Endothelial cell of umbilical vein (primary cell): ENCODE data around the gene COL5A1. TPM values are rescaled to one million over a fixed set of nuclear protein-coding genes. Genes with fewer than 3 reads are reported as not detected.

Experiments used
- BruUV-seq: library from RNA; stranded (reverse); fragments of 400-500 nt; replicated peaks from 2 replicates; lab custom pipeline; 2021; lab: Mats Ljungman, UMichigan
- CTCF ChIA-PET: fragments of 300-600, 350-600 bp; sonication (Branson Sonifier 250); formaldehyde crosslinking; loops from one replicate; lab custom pipeline; 2021; ENCODE audit warnings: antibody characterized with exemption, inconsistent platforms; lab: Charles Lee
- POLR2A ChIA-PET: fragments of 300-600, 350-600 bp; sonication (Branson Sonifier 250); formaldehyde crosslinking; loops from one replicate; lab custom pipeline; 2021; ENCODE audit warnings: antibody characterized with exemption, inconsistent platforms; lab: Charles Lee
- DNase-seq: peaks from one replicate; pipeline ENCODE4 v3.0.0-alpha.2; 2011; ENCODE audit warnings: low read depth, low spot score
- FAIRE-seq: peaks from 2 replicates; lab custom pipeline; 2011; peaks lifted over from hg19 to GRCh38; lab: Jason Lieb, UNC
- H2AFZ ChIP-seq: 2 replicates; pipeline ENCODE4 v1.6.0; 2012; ENCODE audit warnings: low read depth, low read length, control low read depth, inconsistent platforms
- H3K27ac ChIP-seq: 2 replicates; pipeline ENCODE4 v1.5.1; 2011; ENCODE audit warnings: low read depth, mild to moderate bottlenecking, control low read depth, low read length, moderate library complexity; ENCODE audit not compliant: insufficient read depth
- H3K27me3 ChIP-seq, 2 experiments: 2 replicates each; pipeline versions ENCODE4 v1.6.0 to v1.6.1; 2011; ENCODE audit warnings: low read length in 2 of 2, mixed read lengths in 1 of 2; ENCODE audit not compliant: control insufficient read depth in 2 of 2, insufficient read depth in 2 of 2
- H3K36me3 ChIP-seq, 2 experiments: 2 replicates in 1 of 2; 3 replicates in 1 of 2; pipeline ENCODE4 v1.5.1; 2011; ENCODE audit warnings: low read length in 2 of 2, mild to moderate bottlenecking in 1 of 2, moderate library complexity in 1 of 2; ENCODE audit not compliant: control insufficient read depth in 2 of 2, insufficient read depth in 2 of 2; ENCODE audit errors: extremely low read depth in 1 of 2
- H3K4me1 ChIP-seq: 3 replicates; pipeline ENCODE4 v1.5.1; 2011; ENCODE audit warnings: mild to moderate bottlenecking, low read length; ENCODE audit not compliant: control insufficient read depth, insufficient read depth; ENCODE audit errors: extremely low read depth
- H3K4me2 ChIP-seq: 2 replicates; pipeline ENCODE4 v1.6.1; 2011; ENCODE audit warnings: low read length, control low read depth, mixed read lengths; ENCODE audit not compliant: insufficient read depth
- H3K4me3 ChIP-seq, 3 experiments: fragments of 200-600 bp in 1 of 3; sonication (generic), shearing (Covaris generic) in 1 of 3; replicated peaks in 1 of 3; 2 replicates each; pipeline ENCODE4 v1.5.1; 2011 to 2016; ENCODE audit warnings: control low read depth in 3 of 3, low read length in 3 of 3, mild to moderate bottlenecking in 2 of 3, inconsistent platforms in 1 of 3, low read depth in 1 of 3, moderate library complexity in 1 of 3; ENCODE audit not compliant: insufficient read depth in 1 of 3
- H3K79me2 ChIP-seq: 2 replicates; pipeline ENCODE4 v1.6.0; 2012; ENCODE audit warnings: low read length, inconsistent platforms; ENCODE audit not compliant: control insufficient read depth, insufficient read depth
- H3K9ac ChIP-seq: replicated peaks from 2 replicates; pipeline ENCODE3; 2011; ENCODE audit warnings: low read length, control low read depth; ENCODE audit not compliant: insufficient read depth; ENCODE audit errors: extremely low read depth
- H3K9me1 ChIP-seq: replicated peaks from 3 replicates; pipeline ENCODE4 v1.6.0; 2011; ENCODE audit warnings: mild to moderate bottlenecking, low read length; ENCODE audit not compliant: control insufficient read depth, insufficient read depth; ENCODE audit errors: extremely low read depth
- H3K9me3 ChIP-seq: replicated peaks from 2 replicates; pipeline ENCODE4 v1.5.1; 2012; ENCODE audit warnings: low read length, inconsistent platforms; ENCODE audit not compliant: control insufficient read depth, insufficient read depth
- H4K20me1 ChIP-seq: replicated peaks from 2 replicates; pipeline ENCODE3; 2011; ENCODE audit warnings: mild to moderate bottlenecking, low read length; ENCODE audit not compliant: control insufficient read depth, insufficient read depth; ENCODE audit errors: extremely low read depth
- EZH2 ChIP-seq: IDR thresholded peaks from 2 replicates; pipeline ENCODE4 v1.6.1; 2012; ENCODE audit warnings: borderline replicate concordance, low read depth, mild to moderate bottlenecking, moderate library complexity, low read length, inconsistent platforms; ENCODE audit not compliant: severe bottlenecking
- FOS ChIP-seq: IDR thresholded peaks from 2 replicates; pipeline ENCODE4 v1.6.1; 2011; ENCODE audit warnings: mild to moderate bottlenecking, low read length, moderate library complexity, borderline replicate concordance; ENCODE audit not compliant: insufficient read depth
- GATA2 ChIP-seq: IDR thresholded peaks from 2 replicates; pipeline ENCODE4 v1.7.0; 2011; ENCODE audit warnings: low read depth, mild to moderate bottlenecking, moderate library complexity, mixed read lengths, low read length; ENCODE audit not compliant: insufficient read length, insufficient read depth
- JUN ChIP-seq: IDR thresholded peaks from 2 replicates; pipeline ENCODE4 v1.6.1; 2011; ENCODE audit warnings: borderline replicate concordance, low read depth; ENCODE audit not compliant: insufficient read length, insufficient read depth
- MYC ChIP-seq: IDR thresholded peaks from one replicate; pipeline ENCODE4 v1.6.1; 2011; ENCODE audit warnings: mild to moderate bottlenecking, low read depth, low read length
- POLR2A ChIP-seq: IDR thresholded peaks from 2 replicates; pipeline ENCODE4 v1.6.1; 2012; ENCODE audit warnings: low read depth, mild to moderate bottlenecking, control low read depth, low read length
- POLR2AphosphoS5 ChIP-seq: IDR thresholded peaks from 2 replicates; pipeline ENCODE4 v1.6.1; 2012; ENCODE audit warnings: low read depth, mild to moderate bottlenecking, control low read depth, low read length, moderate library complexity; ENCODE audit not compliant: insufficient read depth
- dilution Hi-C: fragments of 300-500 bp; cut with MboI; formaldehyde crosslinking; loops from one replicate; pipeline ENCODE4 v1.15.0; 2019; ENCODE audit warnings: low sequenced_read_pairs; ENCODE audit not compliant: extremely low pct_ligation_motif_present
- intact Hi-C: fragments of 100-400 bp; cut with micrococcal nuclease; formaldehyde crosslinking; loops from one replicate; pipeline ENCODE4 v1.10.0; 2022
- polyA plus RNA-seq, 4 experiments: library from polyadenylated mRNA; depleted of rRNA in 3 of 4; stranded (reverse) in 3 of 4; unstranded in 1 of 4; fragments of >200 nt; gene quantifications; 2 replicates each; pipeline versions ENCODE4 v1.2.1 to v1.2.3, GENCODE V29; 2011 to 2012; ENCODE audit warnings: missing spikeins in 1 of 4
- total RNA-seq: library from RNA; stranded (reverse); gene quantifications from 2 replicates; pipeline ENCODE4 v1.2.3, GENCODE V29; 2021
- TF ChIP-seq, protein P1 (sequence below), 2 donors: IDR thresholded peaks; 1 replicate in 1 of 2; 2 replicates in 1 of 2; pipeline ENCODE4 v1.5.1; 2011; ENCODE audit warnings: low read length in 2 of 2, mild to moderate bottlenecking in 2 of 2, moderate library complexity in 2 of 2, control low read depth in 1 of 2, inconsistent platforms in 1 of 2, low read depth in 1 of 2; ENCODE audit not compliant: insufficient read depth in 1 of 2; ENCODE audit errors: extremely low read depth in 1 of 2
- TF ChIP-seq, protein P2 (sequence below): IDR thresholded peaks from 2 replicates; pipeline ENCODE4 v1.6.1; 2011; ENCODE audit not compliant: insufficient read depth, insufficient read length

Gene COL5A1
- total and polyA plus RNA-seq, 2 donors (not counting 3 experiments of a cell fraction or from before 2014, with no cell fraction given): 97.4 to 175 TPM

DNA sequence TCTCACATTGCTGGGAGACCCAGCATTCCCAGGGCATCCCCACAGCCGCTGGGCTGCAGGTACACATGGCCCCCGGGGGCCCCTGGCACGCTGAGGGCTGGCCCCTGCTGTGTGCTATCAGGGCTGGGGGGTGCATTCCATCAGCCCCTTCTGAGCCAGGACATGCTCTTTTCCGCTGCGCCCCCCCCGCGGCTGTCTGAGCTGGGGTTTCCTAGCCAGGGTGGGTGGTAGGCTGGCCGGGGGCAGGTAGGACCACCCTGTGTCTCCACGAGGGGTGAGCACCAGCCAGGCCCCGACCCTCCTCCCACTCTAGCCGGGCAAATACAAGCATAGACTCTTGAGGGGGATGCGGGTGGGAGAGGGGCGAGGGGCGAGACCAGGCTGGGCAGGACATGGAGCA is 180.9 kb downstream of the COL5A1 start:
- Histone ChIP-seq H3K9me3 (no peaks in the 10 kb centered on the region), H3K9me1 (no peaks in the 10 kb centered on the region), H2AFZ (no peak overlapping the region), H3K4me1 (no peaks in the 10 kb centered on the region), H4K20me1 (no peaks in the 10 kb centered on the region), H3K4me2 (no peak overlapping the region), H3K4me3 (no peak overlapping the region), H3K27ac (no peak overlapping the region), H3K27me3 (no peaks in the 10 kb centered on the region), H3K9ac (no peak overlapping the region), H3K79me2 (no peaks in the 10 kb centered on the region), H3K36me3 (peaks cover 4 to 46% of the 10 kb centered on the region in 2 experiments)
- intact Hi-C loops (no loop called here), dilution Hi-C loops (no loop called here)
- CTCF ChIA-PET: no interaction called here
- POLR2A ChIA-PET: no interaction called here
- FAIRE-seq (no peak), DNase-seq (no peak)
- BruUV-seq: no TSS peak
- TF ChIP-seq POLR2A: no peak
- TF ChIP-seq FOS: no peak
- TF ChIP-seq, protein P1, sequence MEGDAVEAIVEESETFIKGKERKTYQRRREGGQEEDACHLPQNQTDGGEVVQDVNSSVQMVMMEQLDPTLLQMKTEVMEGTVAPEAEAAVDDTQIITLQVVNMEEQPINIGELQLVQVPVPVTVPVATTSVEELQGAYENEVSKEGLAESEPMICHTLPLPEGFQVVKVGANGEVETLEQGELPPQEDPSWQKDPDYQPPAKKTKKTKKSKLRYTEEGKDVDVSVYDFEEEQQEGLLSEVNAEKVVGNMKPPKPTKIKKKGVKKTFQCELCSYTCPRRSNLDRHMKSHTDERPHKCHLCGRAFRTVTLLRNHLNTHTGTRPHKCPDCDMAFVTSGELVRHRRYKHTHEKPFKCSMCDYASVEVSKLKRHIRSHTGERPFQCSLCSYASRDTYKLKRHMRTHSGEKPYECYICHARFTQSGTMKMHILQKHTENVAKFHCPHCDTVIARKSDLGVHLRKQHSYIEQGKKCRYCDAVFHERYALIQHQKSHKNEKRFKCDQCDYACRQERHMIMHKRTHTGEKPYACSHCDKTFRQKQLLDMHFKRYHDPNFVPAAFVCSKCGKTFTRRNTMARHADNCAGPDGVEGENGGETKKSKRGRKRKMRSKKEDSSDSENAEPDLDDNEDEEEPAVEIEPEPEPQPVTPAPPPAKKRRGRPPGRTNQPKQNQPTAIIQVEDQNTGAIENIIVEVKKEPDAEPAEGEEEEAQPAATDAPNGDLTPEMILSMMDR (IDR thresholded peaks at IDR 0.05; ENCODE audit: extremely low read depth in 1 of 2, insufficient read depth in 1 of 2, low read depth in 1 of 2, low read length in 2 of 2): no peak
- TF ChIP-seq GATA2: no peak
- no peak for TF ChIP-seq MYC
- TF ChIP-seq POLR2AphosphoS5: no peak
- TF ChIP-seq JUN: no peak
- TF ChIP-seq, protein P2, sequence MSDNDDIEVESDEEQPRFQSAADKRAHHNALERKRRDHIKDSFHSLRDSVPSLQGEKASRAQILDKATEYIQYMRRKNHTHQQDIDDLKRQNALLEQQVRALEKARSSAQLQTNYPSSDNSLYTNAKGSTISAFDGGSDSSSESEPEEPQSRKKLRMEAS: no peak
- TF ChIP-seq EZH2: no peak
